ENCODE data around the gene GTF2I.
"Not testable (repeated sequence)": the region's sequence is repeated elsewhere in the genome, so short reads cannot be mapped to it uniquely, and the experiment has no call there.

Gene GTF2I

DNA sequence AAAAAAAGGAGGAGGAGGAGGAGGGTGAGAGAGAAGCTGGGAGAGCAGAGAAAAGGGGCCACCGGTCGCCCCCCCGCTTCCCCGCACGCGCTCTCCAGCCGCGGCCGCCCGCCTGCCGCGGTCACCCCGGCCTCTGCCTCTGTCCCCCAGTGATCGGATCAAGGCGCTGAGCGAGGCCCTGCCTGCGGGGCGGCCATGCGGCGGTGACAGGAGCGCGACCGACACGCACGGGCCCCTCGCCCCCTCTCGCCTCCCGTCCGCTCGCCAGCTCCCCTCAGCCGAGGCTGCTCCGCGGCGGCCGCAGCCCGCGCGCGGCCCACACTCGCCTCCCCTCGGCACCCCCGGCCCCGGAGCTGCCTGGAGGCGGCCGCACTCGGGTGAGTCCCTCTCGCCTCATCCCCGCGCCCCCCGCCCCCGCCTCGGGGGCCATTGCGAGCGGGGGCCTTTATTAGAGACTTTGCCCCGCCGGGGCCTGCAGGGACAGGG, at the start of gene GTF2I:
TSS of gene GTF2I (plus strand) at position 27 of the 486 bp plus-strand sequence. CDS start 31,411 bp downstream, outside the sequence.
- DNase-seq (ENCODE audit: low spot score) = no peak

DNA sequence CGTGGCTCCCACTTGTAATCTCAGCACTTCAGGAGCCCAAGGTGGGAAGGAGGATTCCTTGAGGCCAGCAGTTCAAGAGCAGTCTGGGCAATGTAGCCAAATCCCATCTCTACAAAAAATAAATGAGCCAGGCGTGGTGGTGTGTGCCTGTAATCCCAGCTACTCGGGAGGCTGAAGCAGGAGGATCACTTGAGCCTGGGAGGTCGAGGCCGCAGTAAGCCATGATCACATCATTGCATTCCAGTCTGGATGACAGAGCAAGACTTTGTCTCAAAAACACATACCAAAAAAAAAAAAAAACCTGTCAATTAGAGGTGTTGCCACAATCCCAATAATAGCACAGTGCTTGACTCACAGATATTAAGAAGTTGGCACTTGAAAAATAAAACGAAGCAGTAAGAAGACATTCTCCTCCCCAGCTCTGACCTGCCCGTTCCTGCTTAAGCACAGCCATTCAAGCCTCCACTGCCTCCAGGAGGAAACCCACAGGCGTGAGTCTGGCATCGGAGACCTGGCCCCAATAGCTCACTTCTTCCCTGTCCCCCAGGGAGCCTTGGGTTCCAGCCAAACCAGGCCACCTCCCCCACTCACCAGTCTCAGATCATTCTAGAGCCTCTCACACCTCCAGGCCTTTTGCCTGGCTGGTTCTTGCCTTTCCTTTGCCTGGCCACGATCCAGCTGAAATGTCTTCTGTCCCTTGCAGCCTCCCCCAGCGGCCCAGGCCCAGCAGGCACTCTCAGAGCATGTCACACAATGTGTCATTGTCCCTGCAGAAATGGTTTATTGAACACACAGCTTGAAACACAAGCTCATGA, 45.3 kb upstream of the GTF2I start:
- no peak for DNase-seq (ENCODE audit: low spot score)

DNA sequence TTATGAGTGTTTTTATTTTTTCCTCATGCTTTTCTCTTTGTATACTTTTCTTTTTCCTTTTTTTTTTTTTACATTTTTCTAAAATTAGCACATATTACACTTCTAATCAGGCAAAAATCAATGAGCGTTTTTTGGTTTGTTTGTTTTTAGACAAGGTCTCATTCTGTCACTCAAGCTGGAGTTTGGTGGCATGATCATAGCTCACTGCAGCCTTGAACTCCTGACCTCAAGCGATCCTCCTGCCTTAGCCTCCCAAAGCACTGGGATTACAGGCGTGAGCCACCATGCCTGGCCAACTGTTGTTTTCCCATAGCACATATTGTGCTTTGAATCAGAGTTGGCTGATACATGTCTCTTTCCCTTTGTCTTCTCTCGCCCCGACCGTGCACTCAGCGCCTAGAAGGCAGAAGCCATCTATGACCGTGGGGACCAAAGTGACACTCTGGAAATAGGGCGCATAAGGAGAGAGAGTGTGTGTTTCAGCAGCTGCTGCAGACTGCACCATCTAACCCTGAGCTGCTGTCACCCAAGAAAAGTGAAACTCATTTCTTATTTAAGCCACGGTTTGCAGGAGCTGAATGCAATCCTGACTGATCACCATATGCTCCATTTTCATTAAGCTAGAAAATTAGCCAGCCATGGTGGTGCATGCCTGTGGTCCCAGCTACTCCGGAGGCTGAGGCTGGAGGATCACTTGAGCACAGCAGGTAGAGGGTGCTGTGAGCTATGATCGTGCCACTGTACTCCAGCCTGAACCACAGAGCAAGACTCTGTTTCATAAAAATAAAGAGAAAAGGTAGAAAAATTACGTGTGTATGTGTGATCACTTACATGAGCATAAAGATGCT, 41.4 kb upstream of the GTF2I start:
- DNase-seq (ENCODE audit: low spot score) = no peak

DNA sequence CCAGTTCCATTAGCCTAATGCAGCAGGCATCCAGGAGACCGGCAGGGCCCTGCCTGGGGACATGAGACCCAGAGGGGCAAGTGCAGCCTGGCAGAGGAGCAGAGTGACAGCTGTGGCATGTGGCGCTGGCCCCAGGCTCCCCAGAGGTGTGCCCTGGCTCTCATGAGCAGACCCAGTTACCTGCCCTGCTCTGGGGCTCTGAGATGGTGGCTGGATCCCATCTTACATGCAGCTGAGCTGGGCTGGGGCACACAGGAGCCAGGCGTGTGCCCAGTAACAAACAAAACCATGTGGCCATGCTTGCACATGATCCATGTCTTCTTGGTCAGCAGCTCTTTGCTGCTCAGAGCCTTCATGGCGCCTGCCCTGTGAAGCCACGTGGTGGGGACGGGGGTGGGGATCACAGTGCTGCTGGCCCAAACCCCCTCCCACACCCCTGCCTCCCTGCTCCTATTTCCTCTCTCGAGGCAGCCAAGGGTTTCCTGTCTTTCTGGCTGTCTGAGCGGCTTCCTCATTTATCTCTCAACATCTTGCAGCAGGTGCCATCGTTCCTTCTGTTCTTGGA, 40.3 kb upstream of the GTF2I start:
- no peak for DNase-seq (ENCODE audit: low spot score)

DNA sequence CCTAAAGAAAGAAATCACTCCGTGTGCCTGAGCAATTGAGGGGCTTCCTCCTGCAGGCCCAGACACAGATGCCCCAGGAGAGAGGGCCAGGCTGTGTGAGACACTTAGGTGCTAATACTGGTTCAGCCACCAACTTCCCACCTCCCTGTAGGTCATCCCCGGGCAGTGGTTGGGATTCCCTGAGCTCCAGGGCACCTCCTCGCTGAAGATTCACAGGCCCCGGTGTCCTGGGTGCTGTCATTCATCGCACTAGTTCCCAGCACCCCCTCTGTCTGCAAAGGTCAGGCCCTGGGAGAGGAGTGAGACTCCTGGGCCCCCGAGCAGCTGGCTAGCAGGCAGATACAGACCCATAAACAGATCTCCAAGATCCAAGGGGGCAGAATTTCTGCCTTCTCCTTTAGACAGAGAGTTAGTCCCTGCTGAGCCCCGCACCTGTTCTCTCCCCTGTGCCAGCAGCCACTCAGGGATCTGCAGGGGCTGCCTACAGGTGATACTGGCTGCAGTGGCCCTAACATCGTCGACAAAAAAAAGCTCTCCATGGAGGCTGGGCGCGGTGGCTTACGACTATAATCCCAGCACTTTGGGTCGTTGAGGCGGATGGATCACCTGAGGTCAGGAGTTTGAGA, 38.2 kb upstream of the GTF2I start:
- no peak for DNase-seq (ENCODE audit: low spot score)

DNA sequence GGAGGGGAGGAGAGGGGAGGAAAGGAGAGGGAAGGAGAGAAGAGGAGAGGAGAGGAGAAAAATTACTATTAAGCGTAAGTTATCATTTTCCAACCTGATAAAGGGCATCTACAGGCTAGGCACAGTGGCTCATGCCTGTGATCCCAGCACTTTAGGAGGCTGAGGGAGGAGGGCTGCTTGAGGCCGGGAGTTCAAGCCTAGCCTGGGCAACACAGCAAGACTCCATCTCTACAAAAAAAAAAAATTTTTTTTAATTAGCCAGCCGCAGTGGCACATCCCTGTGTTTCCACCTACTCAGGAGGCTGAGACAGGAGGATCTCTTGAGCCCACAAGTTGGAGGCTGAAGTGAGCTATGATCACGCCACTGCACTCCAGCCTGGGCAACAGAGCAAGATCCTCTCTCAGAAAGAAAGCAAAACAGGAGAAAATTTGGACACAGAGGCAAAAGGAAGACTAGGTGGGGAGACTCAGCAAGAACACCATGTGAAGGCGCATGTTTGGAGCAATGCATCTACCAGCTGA, 35.2 kb upstream of the GTF2I start:
- no peak for DNase-seq (ENCODE audit: low spot score)

DNA sequence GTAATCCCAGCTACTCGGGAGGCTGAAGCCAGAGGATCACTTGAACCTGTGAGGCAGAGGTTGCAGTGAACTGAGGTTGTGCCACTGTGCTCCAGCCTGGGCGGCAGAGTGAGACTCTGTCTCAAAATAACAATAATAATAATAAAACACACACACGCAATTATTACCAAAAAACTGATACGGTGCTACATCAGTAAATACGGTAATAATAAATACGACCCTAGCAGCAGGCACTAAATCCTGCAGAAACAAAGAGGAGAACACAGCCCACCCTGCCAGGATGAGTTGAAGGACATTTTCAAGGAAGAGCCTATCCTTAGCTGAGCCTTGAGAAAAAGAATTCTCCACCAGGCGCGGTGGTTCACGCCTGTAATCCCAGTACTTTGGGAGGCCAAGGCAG, 34.4 kb upstream of the GTF2I start:
- DNase-seq (ENCODE audit: low spot score) = no peak

DNA sequence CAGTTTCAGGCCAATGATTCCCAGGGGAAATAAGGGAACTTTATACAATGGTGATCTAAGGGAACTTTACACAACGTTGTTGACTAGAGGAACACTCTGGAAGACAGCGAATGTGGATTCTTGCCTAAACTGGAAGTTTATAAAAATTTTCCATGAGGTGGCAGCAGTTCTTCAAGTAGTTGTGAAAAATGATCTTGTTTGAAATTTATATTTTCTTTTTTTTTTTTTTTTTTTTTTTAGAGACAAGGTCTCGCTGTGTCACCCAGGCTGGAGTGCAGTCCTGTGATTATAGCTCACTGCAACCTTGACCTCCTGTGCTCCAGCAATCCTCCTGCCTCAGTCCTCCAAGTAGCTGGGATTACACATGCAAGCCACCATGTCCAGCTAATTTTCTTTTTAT, 32.1 kb upstream of the GTF2I start:
- DNase-seq (ENCODE audit: low spot score) = no peak

DNA sequence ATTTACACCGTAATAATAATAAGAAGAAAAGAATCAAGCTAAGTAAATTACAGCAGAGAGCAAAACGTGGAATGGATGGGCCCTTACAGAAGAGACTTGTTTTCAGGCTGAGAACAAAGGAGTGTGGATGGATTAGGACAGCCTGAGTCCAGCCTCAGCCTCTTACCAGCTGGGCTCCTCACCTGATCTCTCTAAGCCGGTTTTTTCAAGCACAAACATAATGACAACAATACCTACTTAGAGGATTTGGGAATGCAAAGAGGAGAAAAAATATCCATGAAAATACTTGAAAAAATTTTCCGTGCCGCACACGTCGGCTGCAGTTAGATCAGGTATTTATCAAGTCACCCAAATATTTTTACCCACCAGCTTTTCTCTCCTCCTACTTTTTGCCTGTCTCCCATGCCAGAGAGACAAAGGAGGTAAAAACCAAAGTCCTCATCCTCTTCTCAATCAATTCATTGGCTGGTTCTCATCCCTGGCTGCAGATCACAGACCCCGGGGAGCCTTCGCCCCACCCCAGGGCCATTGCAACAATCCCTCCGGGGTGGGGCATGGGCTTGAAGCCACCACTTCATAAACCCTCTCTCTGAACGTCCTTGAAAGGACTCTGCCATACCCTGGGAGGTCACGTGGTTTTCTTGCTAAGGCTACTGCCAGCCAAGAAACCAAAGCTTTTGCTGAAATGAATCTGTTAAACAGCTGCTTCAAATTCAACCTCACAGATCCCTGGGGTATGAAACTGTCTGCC, 29.7 kb upstream of the GTF2I start:
- DNase-seq (ENCODE audit: low spot score) = no peak

DNA sequence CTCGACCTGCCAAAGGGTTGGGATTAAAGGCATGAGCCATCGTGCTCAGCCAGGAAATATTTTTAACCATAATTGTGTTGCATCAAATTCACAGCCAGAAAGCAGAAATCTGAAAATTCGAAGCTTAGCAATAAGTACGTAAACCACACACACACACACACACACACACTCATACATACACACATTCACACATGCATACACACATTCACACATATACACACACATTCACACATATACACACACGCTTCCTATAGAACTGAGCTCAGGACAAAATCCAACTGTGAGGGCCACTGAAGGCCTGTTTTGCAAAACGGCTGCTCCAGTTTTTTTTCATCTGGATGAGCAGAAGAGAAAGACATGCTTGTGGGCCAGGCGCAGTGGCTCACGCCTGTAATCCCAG, 25.0 kb upstream of the GTF2I start:
- no peak for DNase-seq (ENCODE audit: low spot score)

DNA sequence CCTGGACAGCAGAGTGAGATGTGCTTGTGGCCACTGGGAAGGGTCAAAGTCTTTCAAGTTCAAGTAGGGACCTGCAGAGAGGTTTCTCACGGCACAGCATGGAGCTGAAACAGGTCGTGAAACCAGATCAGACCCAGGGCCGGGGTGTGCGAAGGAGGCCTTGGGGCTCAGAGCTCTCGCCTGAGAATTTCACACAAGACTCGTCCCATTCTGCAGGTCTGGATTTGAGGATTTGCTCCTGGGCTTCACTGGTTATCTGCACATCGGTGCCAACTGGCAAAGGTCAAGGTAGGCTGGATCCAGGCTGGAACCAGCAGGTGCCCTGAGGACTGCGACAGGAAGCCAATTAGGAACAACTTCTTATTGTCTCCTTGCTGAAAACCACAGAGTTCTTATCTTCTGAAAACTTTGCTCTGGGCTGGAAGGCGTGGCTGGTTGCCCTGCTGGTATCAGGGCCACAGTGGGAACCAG, 24.0 kb upstream of the GTF2I start:
- DNase-seq (ENCODE audit: low spot score) = no peak

DNA sequence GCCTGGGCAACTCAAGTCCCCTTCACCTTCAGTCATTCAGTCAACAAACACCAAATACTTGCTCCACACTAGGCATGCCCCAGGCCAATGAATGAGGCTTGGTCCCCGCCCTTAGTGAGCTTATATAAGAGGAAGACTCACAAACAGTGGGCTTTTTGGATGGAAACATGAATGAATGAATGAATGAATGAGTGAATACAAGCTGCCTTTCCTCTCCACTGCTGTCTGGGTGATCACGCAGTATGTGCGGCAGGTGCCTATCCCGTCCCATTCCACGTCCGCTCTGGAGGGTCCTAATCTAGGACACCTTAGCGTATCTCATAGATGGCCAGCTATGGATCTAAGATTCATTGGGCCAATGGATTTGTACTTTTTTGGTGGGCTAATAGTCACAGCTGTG, 19.8 kb upstream of the GTF2I start:
- DNase-seq (ENCODE audit: low spot score) = no peak

DNA sequence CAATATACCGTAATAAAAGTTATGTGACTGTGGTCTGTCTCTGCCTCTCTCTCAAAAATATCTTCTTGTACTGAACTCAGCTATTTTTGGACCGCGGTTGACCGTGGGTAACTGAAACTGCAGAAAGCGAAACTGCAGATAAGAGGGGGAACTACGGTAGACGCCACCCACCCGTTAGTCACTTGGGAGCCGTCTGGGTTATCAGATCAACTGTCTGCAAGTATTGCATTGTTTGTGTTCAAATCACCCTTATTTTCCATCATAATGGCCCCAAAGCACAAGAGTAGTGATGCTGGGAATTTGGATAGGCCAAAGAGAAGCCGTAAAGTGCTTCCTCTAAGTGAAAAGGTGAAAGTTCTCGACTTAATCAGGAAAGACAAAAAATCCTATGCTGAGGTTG, 7.5 kb upstream of the GTF2I start:
- DNase-seq (ENCODE audit: low spot score) = not testable (repeated sequence)

DNA sequence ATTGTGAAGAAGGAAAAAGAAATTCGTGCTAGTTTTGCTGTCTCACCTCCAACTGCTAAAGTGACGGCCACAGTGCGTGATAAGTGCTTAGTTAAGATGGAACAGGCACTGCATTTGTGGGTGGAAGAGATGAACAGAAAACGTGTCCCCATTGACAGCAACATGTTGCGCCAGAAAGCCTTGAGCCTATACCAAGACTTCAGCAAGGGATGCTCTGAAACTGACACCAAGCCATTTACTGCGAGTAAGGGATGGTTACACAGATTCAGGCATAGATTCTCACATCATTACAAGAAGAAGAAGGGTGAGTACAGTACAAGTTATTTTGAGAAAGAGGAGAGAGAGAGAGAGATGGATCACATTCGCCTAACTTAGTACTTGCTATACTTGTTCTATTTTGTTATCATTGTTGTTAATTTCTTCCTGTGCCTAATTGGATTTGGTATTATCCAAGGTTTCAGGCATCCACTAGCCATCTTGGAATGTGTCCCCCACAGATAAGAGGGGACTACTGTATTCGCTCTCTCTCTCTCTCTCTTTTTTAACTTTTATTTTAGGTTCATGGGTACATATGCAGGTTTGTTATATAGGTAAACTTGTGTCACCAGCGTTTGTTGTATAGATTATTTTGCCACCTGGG, 6.9 kb upstream of the GTF2I start:
- DNase-seq (ENCODE audit: low spot score) = not testable (repeated sequence)

DNA sequence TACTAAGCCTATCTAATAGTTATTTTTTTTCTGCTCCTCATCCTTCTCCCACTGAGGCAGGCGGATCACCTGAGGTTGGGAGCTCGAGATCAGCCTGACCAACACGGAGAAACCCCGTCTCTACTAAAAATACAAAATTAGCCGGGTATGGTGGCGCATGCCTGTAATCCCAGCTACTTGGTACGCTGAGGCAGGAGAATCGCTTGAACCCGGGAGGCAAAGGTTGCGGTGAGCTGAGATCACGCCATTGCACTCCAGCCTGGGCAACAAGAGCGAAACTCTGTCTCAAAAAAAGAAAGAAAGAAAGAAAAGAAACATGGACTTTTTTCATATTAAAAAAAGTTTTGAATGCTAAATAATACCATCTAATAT, 6.4 kb upstream of the GTF2I start:
- DNase-seq (ENCODE audit: low spot score) = not testable (repeated sequence)

DNA sequence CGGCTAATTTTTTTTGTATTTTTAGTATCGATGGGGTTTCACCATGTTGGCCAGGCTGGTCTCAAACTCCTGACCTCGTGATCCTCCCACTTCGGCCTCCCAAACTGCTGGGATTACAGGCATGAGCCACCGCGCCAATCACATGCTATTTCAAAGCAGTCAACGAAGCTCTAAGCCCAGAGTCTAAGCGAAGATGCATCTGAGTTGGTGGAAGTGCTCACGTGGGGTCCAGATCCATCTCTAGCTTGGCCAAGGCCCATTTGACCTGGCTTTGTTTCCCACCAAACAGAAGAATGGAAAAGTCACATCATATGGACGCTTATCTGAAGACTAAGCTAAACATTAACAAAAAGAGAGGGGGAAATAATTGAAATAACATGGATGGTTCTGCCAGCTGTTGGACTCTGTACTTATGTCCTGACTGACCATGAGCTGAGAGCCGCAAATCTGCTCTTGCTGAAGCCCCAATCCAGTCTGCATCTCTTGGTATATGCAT, 3.8 kb upstream of the GTF2I start:
- peak; percentile 62 for DNase-seq (ENCODE audit: low spot score)

DNA sequence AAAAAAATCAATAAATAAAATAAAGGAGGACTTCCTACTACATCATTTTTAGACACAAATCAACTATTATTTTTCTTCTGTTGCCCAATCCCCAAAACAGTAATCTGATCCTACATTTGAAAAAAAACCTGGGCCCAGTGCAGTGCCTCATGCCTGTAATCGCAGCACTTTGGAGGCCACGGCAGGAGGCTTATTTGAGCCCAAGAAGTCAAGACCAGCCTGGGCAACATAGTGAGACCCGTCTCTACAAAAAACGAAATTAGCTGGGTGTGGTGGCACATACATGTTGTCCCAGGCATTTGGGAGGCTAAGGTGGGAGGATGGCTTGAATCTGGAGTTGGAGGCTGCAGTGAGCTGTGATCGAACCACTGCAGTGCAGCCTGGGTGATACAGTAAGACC, 2.7 kb upstream of the GTF2I start:
- DNase-seq (ENCODE audit: low spot score) = no peak

DNA sequence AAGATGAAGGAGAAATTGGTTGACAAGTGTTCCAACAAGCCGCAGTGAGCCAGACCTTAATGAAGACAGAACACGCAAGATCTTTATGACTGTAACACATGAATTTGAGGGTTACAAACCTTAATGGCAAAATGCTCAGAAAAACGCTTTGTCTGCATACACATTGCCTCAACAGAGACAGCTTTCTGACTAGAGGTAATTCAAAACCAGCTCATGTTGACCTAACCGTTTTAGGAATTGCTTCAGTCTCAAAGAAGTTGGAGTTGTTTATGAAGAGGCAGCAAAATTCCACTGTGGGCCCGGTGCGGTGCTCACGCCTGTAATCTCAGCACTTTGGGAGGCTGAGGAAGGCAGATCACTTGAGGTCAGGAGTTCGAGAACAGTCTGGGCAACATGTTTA, 2.2 kb upstream of the GTF2I start:
- DNase-seq (ENCODE audit: low spot score) = no peak

DNA sequence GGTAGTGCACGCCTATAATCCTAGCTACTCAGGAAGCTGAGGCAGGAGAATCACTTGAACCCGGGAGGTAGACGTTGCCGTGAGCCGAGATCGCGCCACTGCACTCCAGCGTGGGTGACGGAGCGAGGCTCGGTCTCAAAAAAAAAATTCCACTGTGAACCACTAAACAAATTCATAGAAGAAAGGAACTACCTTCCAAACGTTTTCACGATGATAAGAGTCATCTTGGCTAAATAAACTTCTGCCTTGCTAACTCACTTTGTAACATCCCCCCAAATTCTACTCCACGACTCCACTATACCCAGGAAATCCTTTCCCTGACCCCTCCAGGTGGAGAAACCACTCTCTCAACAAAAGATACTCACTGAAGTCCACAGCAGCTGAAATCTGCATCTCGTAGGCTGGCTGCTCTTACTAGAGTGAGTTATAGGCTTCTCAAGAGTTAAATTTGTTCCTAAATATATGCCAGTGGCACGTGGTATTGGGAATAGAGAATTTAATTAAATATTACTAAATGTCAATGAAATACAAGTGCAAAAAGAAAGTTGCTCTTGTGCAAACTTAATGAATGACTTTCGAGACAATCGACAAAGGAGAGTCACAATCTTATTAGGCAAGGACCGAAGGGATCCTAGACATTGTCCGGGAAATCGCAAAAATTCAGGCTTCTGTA, 1.6 kb upstream of the GTF2I start:
- DNase-seq (ENCODE audit: low spot score) = no peak

DNA sequence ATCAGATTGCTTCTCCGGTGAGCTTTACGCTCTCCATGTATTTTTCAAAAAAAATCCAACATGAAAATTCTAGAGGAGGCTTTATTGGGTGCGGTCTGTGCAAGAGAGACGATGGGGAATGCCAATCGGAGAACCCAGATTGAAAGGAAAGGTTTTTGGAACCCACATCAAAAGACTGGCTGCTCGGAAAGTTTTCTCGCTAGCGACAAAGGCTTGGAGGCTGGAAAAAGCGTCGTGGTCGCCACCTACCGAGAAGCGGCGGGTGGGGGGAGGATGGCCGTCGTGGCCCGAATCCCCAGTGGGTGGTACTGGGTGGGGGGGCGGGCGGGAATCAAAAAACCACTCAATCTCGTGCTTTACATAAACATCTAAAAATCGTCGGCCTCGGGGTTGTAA, 1.1 kb upstream of the GTF2I start:
- peak; percentile 45 for DNase-seq (ENCODE audit: low spot score)
